Vagina (tissue), 2 donors: ENCODE results near the gene DXO.

Experiments used
- POLR2A ChIP-seq, 2 donors: fragments of 450-650 bp; IDR thresholded peaks; one replicate each; pipeline ENCODE4 v1.6.1; 2017; ENCODE audit warnings: antibody characterized with exemption in 2 of 2, mild to moderate bottlenecking in 2 of 2, moderate library complexity in 2 of 2
- POLR2AphosphoS5 ChIP-seq, 2 donors: sonication (generic); formaldehyde crosslinking; IDR thresholded peaks; one replicate each; pipeline ENCODE4 v1.9.0; 2017; ENCODE audit warnings: antibody characterized with exemption in 2 of 2, mild to moderate bottlenecking in 2 of 2, low read depth in 1 of 2; ENCODE audit not compliant: insufficient read depth in 1 of 2
- TF ChIP-seq, protein P1 (sequence below), 3 experiments: fragments of 450-650 bp in 2 of 3; fragments of 200-600 bp in 1 of 3; sonication (generic) in 1 of 3; IDR thresholded peaks; one replicate each; pipeline ENCODE4 v1.5.1; 2017 to 2019; ENCODE audit warnings: antibody characterized with exemption in 3 of 3, mild to moderate bottlenecking in 2 of 3, moderate library complexity in 2 of 3

DNA sequence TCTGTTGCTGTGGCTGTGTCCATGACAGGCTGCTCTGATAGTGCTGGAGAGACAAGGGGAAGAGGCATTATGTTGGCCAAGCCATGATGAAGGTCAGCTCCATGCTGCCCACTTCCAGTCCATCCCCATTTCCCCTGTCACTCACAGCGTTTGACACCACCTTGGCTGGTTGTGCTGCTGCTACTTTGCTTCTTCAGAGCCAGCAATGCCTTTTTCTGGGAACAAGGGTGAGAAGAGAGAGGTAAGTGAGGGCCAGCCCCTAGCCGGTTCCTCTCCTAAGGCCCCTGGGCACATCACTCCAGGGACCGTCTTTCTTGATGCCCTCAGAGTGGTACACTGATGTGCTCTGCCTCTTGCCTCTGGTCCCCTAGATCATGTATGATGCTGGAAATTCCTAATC, 15.1 kb downstream of the DXO start:
- TF ChIP-seq, protein P1, sequence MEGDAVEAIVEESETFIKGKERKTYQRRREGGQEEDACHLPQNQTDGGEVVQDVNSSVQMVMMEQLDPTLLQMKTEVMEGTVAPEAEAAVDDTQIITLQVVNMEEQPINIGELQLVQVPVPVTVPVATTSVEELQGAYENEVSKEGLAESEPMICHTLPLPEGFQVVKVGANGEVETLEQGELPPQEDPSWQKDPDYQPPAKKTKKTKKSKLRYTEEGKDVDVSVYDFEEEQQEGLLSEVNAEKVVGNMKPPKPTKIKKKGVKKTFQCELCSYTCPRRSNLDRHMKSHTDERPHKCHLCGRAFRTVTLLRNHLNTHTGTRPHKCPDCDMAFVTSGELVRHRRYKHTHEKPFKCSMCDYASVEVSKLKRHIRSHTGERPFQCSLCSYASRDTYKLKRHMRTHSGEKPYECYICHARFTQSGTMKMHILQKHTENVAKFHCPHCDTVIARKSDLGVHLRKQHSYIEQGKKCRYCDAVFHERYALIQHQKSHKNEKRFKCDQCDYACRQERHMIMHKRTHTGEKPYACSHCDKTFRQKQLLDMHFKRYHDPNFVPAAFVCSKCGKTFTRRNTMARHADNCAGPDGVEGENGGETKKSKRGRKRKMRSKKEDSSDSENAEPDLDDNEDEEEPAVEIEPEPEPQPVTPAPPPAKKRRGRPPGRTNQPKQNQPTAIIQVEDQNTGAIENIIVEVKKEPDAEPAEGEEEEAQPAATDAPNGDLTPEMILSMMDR (IDR thresholded peaks at IDR 0.05) = no peak
- no peak for TF ChIP-seq POLR2AphosphoS5 (IDR thresholded peaks at IDR 0.05; ENCODE audit: insufficient read depth in 1 of 2, low read depth in 1 of 2)
- TF ChIP-seq POLR2A (IDR thresholded peaks at IDR 0.05) = no peak
